GM23248 (cell line): ENCODE measurements around the gene TMEM131.

Experiments used
- EZH2 ChIP-seq: fragments of 200-600 bp; sonication (generic); IDR thresholded peaks from 2 replicates; pipeline ENCODE4 v1.6.1; 2018; ENCODE audit warnings: antibody characterized with exemption, mild to moderate bottlenecking; ENCODE audit not compliant: insufficient read depth, poor library complexity, severe bottlenecking
- EZH2phosphoT487 ChIP-seq: fragments of 200-600 bp; sonication (generic); IDR thresholded peaks from 2 replicates; pipeline ENCODE4 v1.6.1; 2018; ENCODE audit warnings: antibody characterized with exemption, moderate library complexity, mild to moderate bottlenecking, low read depth; ENCODE audit not compliant: insufficient read depth

- no peak for TF ChIP-seq EZH2phosphoT487
- no peak for TF ChIP-seq EZH2
Measured at GRCh38 chr2:97707362-97708047, 288.2 kb downstream of the TMEM131 start.
